Stimulated activated CD4-positive, alpha-beta T cell treated with anti-CD3 and anti-CD28 coated beads, Interleukin-1b, Interleukin-23, amount 100 ng/mL, for 4 hours (primary cell): Measurements from ENCODE around the gene PIP4P1.

Source experiments
- DNase-seq, 2 donors: peaks; one replicate each; pipeline ENCODE4 v3.0.0-alpha.2; 2020; ENCODE audit warnings: low read depth in 2 of 2

Gene PIP4P1

DNA sequence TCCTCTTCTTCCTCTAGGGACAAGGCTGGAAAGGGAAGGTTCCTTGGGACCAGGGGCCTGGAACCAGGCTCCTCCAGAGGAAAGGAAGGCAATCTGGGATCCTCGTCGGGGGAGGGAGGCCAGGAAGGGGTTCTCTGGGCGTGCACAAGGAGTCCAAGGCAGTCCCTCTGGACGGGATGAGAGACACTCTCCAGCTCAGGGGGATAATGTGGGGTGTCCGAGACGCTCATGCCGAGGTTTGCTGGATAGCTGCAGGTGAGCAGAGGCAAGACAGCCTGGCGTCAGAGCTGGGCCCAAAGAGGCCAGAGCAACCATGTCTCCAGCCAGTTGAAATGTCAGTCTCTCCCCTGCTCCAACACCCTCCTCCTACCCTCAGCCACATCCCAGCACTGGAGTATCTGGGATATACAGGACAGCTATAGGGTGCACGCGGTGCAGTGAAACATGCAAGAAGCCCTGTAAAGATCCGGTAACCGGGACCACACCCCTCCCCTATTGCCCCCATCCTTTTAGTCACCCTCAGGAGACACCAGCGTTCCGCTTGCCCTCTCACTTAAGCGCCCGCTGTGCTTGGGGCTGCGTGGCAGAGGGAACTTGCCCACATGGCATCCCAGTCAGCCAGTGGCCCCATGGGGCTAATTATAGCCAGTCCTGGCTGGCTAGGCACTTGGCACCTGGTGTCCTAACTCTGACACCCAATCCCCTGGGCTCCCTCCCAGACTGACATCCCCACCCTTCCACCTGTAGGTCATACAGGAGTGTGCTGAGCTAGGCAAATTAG, 25.5 kb downstream of the PIP4P1 start, which contains the start of gene KLHL33:
Gene KLHL33 (minus strand): TSS at position 585 of the 781 bp plus-strand sequence. CDS start 355 bp downstream, at position 230.
- DNase-seq, result no peak

GRCh38 chr14:20434701-20435581, 26.3 kb downstream of the PIP4P1 start:
- no peak for DNase-seq

GRCh38 chr14:20429801-20430669, 31.2 kb downstream of the PIP4P1 start:
- no peak for DNase-seq

- DNase-seq, result no peak
These were observed 32.4 kb downstream of the PIP4P1 start for GRCh38 chr14:20428802-20429201.

GRCh38 chr14:20428010-20428365, 33.2 kb downstream of the PIP4P1 start:
- DNase-seq, result no peak

DNA sequence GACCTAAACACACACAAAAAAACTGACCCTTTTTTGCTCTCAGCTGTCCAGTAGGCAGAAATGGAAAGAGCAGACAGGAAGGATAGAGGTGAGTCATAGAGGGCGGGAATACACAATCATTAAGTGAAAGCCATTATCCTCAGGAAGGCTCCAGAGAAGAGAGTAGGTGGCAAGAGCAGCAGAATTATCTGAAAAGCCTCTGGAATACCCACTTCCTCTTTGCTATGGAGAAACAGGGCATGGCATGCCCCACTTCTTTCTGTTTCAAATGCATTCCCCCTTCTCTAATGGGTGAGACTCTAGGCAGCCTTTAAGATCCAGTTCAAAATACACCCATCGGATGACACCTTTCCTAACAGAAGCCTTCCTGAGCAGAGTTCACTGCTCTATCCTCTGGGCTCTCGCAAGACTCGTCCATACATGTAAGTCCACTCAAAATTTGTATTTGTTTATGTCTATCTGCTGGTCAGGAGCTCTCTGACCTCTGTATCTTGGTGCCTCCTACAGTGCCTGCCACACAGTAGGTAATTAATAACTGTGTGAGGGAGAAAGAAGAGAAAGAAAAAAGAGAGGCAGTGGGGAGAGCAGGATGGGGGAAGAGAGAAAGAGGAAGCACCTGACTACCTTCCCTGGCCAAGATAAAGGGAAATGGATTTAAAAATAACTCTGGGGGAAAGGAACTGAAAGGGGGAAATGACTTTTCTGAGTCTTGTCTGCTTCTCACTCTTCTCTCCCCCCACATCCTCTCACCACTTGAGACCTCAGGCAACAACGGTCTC, 33.8 kb downstream of the PIP4P1 start:
- DNase-seq, result no peak

GRCh38 chr14:20424851-20425250, 36.4 kb downstream of the PIP4P1 start:
- DNase-seq, result no peak

DNA sequence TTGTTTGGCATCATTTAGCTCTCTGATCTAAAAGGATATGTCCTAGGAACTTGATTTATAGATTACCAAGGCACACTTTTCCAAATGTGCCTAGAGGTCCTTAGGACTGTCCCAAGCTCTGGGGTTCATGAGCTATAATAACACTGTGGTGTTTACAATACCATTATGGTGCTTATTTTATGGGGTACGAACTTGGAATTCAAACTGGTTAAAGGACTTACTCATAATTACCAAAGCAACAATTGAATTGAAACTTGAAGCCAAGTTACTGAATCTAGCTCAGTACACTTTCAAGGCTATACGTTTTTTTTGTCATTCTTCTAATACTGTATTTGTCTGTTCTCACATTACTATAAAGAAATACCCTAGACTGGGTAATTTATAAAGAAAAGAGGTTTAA, 38.3 kb downstream of the PIP4P1 start:
- no peak for DNase-seq

DNA sequence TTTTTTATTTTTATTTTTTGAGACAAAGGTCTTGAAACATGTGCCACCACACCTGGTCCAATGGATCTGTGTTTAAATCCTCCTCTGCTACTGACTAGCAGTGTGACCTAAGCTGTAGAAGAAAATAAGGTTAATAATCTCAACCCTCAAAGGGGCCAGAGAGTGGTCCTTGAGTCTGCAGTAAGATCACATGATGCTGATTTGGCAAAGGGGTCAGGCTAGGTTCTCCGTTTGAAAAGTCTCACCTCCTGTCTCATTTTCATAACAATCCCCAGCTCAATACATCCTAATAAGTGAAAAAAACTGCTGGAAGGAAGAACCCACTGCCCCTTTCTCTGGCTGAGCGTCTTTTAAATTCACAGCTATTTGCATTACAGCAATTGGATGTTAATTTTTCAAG, 40.0 kb downstream of the PIP4P1 start:
- DNase-seq, result no peak

DNA sequence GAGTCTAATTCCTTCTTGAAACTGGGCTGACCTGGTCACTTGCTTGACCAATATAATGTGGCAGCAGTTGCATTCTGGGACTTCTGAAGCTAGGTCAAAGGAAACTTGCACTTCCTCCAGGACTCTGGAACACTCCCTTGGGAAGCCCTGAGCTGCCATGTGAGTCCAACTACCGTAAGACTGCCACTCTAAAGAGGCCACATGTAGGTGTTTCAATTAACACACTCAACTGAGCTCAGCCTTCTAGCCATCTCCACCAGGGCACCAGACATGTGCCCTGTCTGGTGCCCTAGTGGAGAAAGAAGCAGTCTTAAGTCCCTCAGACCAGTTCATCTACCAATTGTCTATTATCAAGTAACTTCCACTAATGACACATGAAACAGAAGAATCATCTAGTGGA, 41.8 kb downstream of the PIP4P1 start:
- no peak for DNase-seq

DNA sequence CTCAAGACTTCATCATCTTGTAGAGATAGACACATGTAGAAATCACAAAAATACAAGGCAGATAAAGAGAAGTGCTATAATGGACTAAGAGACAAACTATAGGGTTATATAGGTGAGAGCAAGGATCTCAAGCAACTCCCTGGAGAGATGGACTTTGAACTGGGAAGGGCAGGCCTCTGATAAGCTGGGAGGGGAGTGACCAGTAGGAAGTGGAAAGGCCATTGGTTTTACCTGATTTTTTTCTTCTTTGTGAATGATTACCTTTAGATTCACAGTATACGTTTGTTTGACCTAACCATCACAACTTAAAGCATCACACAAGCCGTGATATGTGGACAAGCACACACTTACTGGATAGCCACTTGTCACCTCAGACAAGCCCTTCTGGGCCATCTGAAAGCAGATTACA, 42.7 kb downstream of the PIP4P1 start:
- no peak for DNase-seq

GRCh38 chr14:20417250-20418186, 43.7 kb downstream of the PIP4P1 start:
- no peak for DNase-seq

GRCh38 chr14:20416223-20416622, 45.0 kb downstream of the PIP4P1 start:
- no peak for DNase-seq

DNA sequence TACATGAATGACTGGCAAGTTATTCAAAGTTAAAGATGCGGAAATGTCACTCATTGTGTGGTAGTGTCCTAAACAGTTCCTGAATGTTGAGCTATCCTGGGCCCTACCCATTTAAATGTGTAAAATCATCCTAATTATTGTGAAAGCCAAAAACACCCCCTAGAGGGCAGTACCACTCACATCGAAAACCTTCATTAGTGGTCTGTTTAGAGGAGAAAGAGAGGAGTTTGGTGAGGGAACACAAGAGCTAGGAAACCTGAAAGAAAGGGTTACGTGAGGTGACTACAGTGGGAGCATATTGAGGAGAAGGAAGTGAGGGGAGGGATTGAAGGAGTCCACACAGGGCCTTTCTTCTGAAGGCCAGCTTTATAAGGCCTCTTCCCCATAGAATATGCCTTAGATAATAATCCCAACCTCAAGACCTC, 45.4 kb downstream of the PIP4P1 start:
- DNase-seq, result peak in 1 of 2 donors; percentile 34

DNA sequence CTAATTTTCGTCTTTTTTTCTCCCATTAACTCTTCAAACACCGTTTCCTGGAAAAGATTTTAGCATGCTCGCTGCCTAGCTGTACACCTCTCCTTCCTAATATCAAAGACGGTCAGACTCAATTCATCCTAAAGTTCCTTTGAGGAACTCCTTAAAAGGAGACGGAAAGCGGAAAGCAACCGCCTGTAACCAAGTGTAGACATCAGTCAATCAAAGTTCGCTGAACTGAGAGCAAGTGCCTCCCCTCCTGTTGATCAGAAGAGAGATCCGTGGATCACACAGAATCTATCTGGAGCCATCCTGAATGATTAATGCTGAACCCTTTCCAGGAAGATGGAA, 47.5 kb downstream of the PIP4P1 start:
- DNase-seq, result no peak

GRCh38 chr14:20412876-20413743, 48.1 kb downstream of the PIP4P1 start, which contains the start of gene TEP1:
Gene TEP1 (minus strand): TSS chr14:20413501. CDS start chr14:20408439, 5,062 bp downstream.
- peak; percentile 50 to 68 for DNase-seq

- DNase-seq, result no peak
These were observed 48.8 kb downstream of the PIP4P1 start for GRCh38 chr14:20412411-20412810.

DNA sequence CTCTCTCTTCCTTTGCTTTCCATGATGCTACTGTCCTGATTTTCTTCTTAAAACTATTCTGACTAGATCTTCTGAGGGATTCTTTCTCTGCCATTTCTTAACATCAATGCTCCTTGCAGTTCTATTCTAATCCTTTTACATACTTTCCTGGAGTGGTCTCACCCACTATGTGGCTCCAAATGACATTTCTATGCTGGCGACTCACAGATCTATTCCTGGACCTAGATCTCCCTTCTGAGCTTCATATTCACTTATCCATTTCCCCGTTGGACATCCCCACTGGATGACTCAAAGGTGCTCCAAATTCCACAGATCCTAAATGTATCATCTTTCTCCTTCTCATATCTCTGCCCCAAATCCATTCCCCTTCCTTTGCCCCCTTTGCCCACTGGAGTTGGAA, 52.0 kb downstream of the PIP4P1 start:
- no peak for DNase-seq
